ENCODE data around the gene RAD52. TPM values are rescaled to one million over a fixed set of nuclear protein-coding genes. Genes with fewer than 3 reads are reported as not detected.

RAD52 gene
- total RNA-seq, 2 donors from 2014 or later, result 7.4 to 8.8 TPM

DNA sequence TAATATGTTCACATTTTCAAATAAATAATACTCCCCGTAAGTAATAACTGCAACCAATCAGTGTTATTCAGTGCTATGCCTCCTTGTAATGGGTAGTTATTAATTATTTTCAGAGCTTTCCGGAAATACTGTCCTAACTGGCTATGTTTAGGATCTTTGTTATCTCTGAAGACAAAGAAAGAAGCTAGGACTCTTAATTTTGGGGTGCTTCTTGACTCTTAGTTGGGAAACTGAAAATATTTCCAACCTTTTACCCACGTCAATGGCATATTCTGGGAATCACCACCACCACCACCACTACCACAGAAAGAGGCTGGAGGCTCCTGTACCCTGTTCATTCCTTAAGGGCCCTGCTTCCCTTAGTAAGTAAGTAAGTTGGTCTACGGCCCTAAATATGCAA lies 39.1 kb downstream of the RAD52 start:
- no peak overlapping the region for H3K27ac ChIP-seq
- no peak for DNase-seq (ENCODE audit: low spot score)
- H3K4me3 ChIP-seq, result no peak overlapping the region
- no peak for TF ChIP-seq CTCF (IDR thresholded peaks at IDR 0.05)
- peaks cover 76% of the 10 kb centered on the region for H3K36me3 ChIP-seq
- no peaks in the 10 kb centered on the region for H3K9me3 ChIP-seq
- H3K27me3 ChIP-seq, result no peaks in the 10 kb centered on the region
- peaks cover 0 to 18% of the 10 kb centered on the region in 2 donors for H3K4me1 ChIP-seq

DNA sequence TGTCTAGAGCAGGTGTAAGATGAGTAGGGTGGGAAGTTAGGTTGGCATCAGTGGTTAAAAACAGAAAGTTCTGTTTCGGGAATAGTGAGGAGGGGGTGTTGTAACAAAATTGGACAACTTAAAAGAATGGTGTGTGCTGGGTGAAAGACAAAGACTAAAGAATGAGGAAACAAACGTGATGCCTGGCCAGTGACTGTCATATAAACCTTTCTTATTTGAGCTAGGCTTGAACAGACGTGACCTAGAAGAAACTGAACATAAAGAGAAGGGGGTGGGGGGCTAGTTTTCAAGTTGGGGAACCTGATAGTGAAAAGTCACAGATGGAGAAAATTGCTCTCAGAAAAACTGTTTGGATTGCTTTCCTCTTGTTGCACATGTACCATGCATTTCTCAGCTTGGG lies 39.6 kb downstream of the RAD52 start:
- no peaks in the 10 kb centered on the region for H3K27me3 ChIP-seq
- no peak for DNase-seq (ENCODE audit: low spot score)
- peaks cover 0 to 18% of the 10 kb centered on the region in 2 donors for H3K4me1 ChIP-seq
- H3K4me3 ChIP-seq, result no peak overlapping the region
- peaks cover 76% of the 10 kb centered on the region for H3K36me3 ChIP-seq
- no peak for TF ChIP-seq CTCF (IDR thresholded peaks at IDR 0.05)
- no peaks in the 10 kb centered on the region for H3K9me3 ChIP-seq
- no peak overlapping the region for H3K27ac ChIP-seq

- Histone ChIP-seq H3K36me3 (peaks cover 75% of the 10 kb centered on the region), H3K27me3 (no peaks in the 10 kb centered on the region)
- TF ChIP-seq CTCF (IDR thresholded peaks at IDR 0.05), result no peak
Observed at GRCh38 chr12:907413-908185, 41.9 kb downstream of the RAD52 start.

DNA sequence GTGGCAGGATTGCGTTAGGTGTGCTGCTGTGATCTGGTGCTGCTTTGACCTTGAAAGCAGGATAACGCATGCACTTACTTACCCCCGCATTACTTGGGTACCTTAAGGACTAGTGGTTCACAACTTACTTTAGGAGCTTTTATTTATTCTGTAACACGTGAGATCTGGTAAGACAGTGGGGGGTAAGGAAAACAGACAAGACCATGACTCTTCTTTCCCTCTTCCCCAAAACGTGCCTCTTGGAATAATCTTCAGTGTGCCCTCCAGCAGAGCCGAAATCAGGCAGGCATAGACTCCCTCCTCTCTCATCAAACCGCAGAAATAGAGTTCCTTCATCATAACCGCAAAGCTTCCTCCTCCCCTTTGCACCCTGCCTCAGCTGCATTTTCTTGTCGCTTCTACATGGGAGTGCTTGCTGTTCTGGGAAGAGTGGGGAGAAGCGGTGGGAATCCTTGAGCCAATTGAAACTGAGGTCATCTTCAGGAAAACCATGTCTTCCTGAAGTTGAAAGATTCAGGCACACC lies 43.4 kb downstream of the RAD52 start:
- peaks cover 90% of the 10 kb centered on the region for H3K36me3 ChIP-seq
- no peak for DNase-seq (ENCODE audit: low spot score)
- H3K27ac ChIP-seq, result no peak overlapping the region
- peaks cover 0 to 23% of the 10 kb centered on the region in 2 donors for H3K4me1 ChIP-seq
- H3K9me3 ChIP-seq, result no peaks in the 10 kb centered on the region
- no peak for TF ChIP-seq CTCF (IDR thresholded peaks at IDR 0.05)
- H3K27me3 ChIP-seq, result no peaks in the 10 kb centered on the region
- H3K4me3 ChIP-seq, result no peak overlapping the region

More at GRCh38 chr12:907413-908185, 41.9 kb downstream of the RAD52 start:
- DNase-seq (ENCODE audit: low spot score), result no peak
- Histone ChIP-seq H3K4me1 (peaks cover 0 to 30% of the 10 kb centered on the region in 2 donors), H3K9me3 (no peaks in the 10 kb centered on the region), H3K4me3 (no peak overlapping the region), H3K27ac (no peak overlapping the region)

DNA sequence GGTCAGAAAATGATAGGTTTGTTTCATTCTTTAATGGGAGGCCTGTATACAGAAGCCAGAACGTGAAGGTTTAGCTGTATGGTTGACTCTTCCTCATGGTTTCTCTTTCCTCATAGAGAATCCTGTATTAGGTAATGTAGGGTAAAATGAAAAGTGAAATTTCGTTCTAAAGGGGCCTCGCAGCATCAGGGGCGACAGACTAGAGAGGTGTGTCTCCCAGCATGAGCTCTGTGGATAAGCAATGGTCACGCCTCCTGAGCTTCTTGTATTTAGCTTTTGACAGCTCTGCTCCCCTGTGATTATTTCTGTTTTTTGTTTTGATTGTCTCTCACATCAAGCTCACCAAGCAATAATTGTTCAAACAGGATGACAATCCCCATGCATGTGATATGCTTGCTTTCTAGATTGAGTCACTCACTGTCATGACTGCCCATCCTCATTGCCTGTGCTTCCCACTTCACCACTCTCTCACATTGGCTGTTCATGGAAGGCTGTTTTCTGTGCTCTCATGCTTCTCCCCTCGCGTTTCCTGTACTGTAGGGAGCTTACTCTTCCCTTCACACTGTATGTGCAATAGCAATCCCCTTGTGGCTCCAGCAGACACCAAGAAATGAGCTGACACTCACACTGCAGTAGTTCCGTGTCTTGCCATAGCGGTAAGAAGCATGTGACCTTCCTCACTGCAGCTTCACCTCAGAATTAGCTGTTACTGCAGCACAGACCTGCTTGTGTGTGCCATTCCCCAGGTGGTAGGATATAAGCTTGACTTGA lies 44.0 kb downstream of the RAD52 start:
- no peak overlapping the region for H3K27ac ChIP-seq
- no peak for TF ChIP-seq CTCF (IDR thresholded peaks at IDR 0.05)

More for the DNA sequence above, 44.0 kb downstream of the RAD52 start:
- Histone ChIP-seq H3K4me3 (no peak overlapping the region), H3K9me3 (no peaks in the 10 kb centered on the region), H3K4me1 (peaks cover 0 to 17% of the 10 kb centered on the region in 2 donors), H3K36me3 (peaks cover 96% of the 10 kb centered on the region), H3K27me3 (no peaks in the 10 kb centered on the region)
- DNase-seq (ENCODE audit: low spot score), result no peak

All from right atrium auricular region (tissue), 2 donors.